Hepatocyte (in vitro differentiated cells): ENCODE measurements around the gene PLAAT5. TPM values are rescaled to one million over a fixed set of nuclear protein-coding genes. Genes with fewer than 3 reads are reported as not detected.

ENCODE experiments used
- DNase-seq: peaks from one replicate; pipeline ENCODE4 v3.0.0-alpha.2; 2016; ENCODE audit warnings: low spot score
- H2AFZ ChIP-seq: fragments of 200-600 bp; sonication (generic); 2 replicates; pipeline ENCODE4 v1.6.0; 2016; ENCODE audit warnings: antibody characterized with exemption, mild to moderate bottlenecking
- H3K27ac ChIP-seq: fragments of 200-600 bp; sonication (generic); 2 replicates; pipeline ENCODE4 v1.5.1; 2016; ENCODE audit warnings: mild to moderate bottlenecking
- H3K27me3 ChIP-seq: fragments of 200-600 bp; sonication (generic); 2 replicates; pipeline ENCODE4 v1.6.1; 2016
- H3K36me3 ChIP-seq: fragments of 200-600 bp; sonication (generic); replicated peaks from 2 replicates; pipeline ENCODE4 v1.5.1; 2016; ENCODE audit warnings: low read depth; ENCODE audit not compliant: insufficient read depth
- H3K4me1 ChIP-seq: fragments of 200-600 bp; sonication (generic); 2 replicates; pipeline ENCODE4 v1.5.1; 2016; ENCODE audit warnings: mild to moderate bottlenecking, moderate library complexity; ENCODE audit not compliant: insufficient read depth
- H3K4me2 ChIP-seq: fragments of 200-600 bp; sonication (generic); 2 replicates; pipeline ENCODE4 v1.6.0; 2016
- H3K4me3 ChIP-seq: fragments of 200-600 bp; sonication (generic); 2 replicates; pipeline ENCODE4 v1.5.1; 2016; ENCODE audit warnings: mild to moderate bottlenecking
- H3K79me2 ChIP-seq: fragments of 200-600 bp; sonication (generic); 2 replicates; pipeline ENCODE4 v1.6.0; 2017; ENCODE audit warnings: mild to moderate bottlenecking
- H3K9me2 ChIP-seq: fragments of 200-600 bp; sonication (generic); replicated peaks from 2 replicates; pipeline ENCODE4 v1.6.0; 2017; ENCODE audit warnings: mild to moderate bottlenecking; ENCODE audit not compliant: insufficient read depth
- H3K9me3 ChIP-seq: fragments of 200-600 bp; sonication (generic); 2 replicates; pipeline ENCODE4 v1.5.1; 2016; ENCODE audit warnings: low read depth, mild to moderate bottlenecking
- H4K20me1 ChIP-seq: fragments of 200-600 bp; sonication (generic); 2 replicates; pipeline ENCODE4 v1.6.0; 2016; ENCODE audit warnings: mild to moderate bottlenecking; ENCODE audit not compliant: insufficient read depth, poor library complexity, severe bottlenecking
- CTCF ChIP-seq: fragments of 200-600 bp; sonication (generic); IDR thresholded peaks from 2 replicates; pipeline ENCODE4 v1.5.1; 2016; ENCODE audit warnings: antibody characterized with exemption, mild to moderate bottlenecking; ENCODE audit not compliant: poor library complexity
- EZH2 ChIP-seq: fragments of 200-600 bp; sonication (generic); IDR thresholded peaks from 2 replicates; pipeline ENCODE4 v1.6.1; 2016; ENCODE audit warnings: antibody characterized with exemption, mild to moderate bottlenecking, borderline replicate concordance
- EZH2phosphoT487 ChIP-seq: fragments of 200-600 bp; sonication (generic); IDR thresholded peaks from one replicate; pipeline ENCODE4 v1.6.1; 2018; ENCODE audit warnings: antibody characterized with exemption, mild to moderate bottlenecking, low read depth, moderate library complexity; ENCODE audit not compliant: unreplicated experiment, severe bottlenecking
- whole genome bisulfite sequencing: methylation state at CpG from one replicate; pipeline ENCODE4 v1.1.6; 2016; ENCODE audit warnings: low lambda C conversion rate; ENCODE audit errors: missing lambda C conversion rate; 5-methylcytosine and 5-hydroxymethylcytosine counted together
- polyA plus RNA-seq: library from polyadenylated mRNA; unstranded; fragments of >200 nt; fragmentation: Nextera tagmentation; extraction: Ambion mirVana; gene quantifications from 2 replicates; pipeline ENCODE4 v1.2.1, GENCODE V29; 2016
- total RNA-seq: library from RNA; depleted of rRNA; stranded (reverse); fragments of >200 nt; gene quantifications from 2 replicates; pipeline ENCODE4 v1.2.3, GENCODE V29; 2014

PLAAT5 gene
- total and polyA plus RNA-seq, 2 experiments from 2014 or later = 0.95 to 1.6 TPM

GRCh38 chr11:63504933-63505586 lies 14.1 kb upstream of the PLAAT5 start:
- TF ChIP-seq CTCF = no peak
- TF ChIP-seq EZH2phosphoT487 = no peak
- TF ChIP-seq EZH2 = no peak
- 97% methylated on average over 4 of the region's 4 CpGs for WGBS
- Histone ChIP-seq H3K9me2 (no peaks in the 10 kb centered on the region), H3K4me2 (no peak overlapping the region), H3K4me1 (peaks cover 5% of the 10 kb centered on the region), H4K20me1 (no peaks in the 10 kb centered on the region), H2AFZ (no peak overlapping the region), H3K79me2 (no peaks in the 10 kb centered on the region), H3K4me3 (no peak overlapping the region), H3K27me3 (no peaks in the 10 kb centered on the region), H3K9me3 (no peaks in the 10 kb centered on the region), H3K27ac (no peak overlapping the region), H3K36me3 (no peaks in the 10 kb centered on the region)
- no peak for DNase-seq

- Histone ChIP-seq H4K20me1 (no peaks in the 10 kb centered on the region), H3K9me2 (no peaks in the 10 kb centered on the region), H3K79me2 (no peaks in the 10 kb centered on the region), H2AFZ (no peak overlapping the region), H3K4me3 (no peak overlapping the region), H3K4me2 (no peak overlapping the region), H3K27me3 (no peaks in the 10 kb centered on the region), H3K36me3 (no peaks in the 10 kb centered on the region), H3K27ac (no peak overlapping the region), H3K4me1 (peaks cover 5% of the 10 kb centered on the region), H3K9me3 (no peaks in the 10 kb centered on the region)
- no peak for TF ChIP-seq CTCF
- TF ChIP-seq EZH2 = no peak
- no peak for TF ChIP-seq EZH2phosphoT487
- 85% methylated on average over 1 of the region's 1 CpG for WGBS
- DNase-seq = no peak
Measured at GRCh38 chr11:63504054-63504453, 13.1 kb upstream of the PLAAT5 start.

GRCh38 chr11:63503492-63503891 lies 12.5 kb upstream of the PLAAT5 start:
- WGBS = 85% methylated on average over 6 of the region's 6 CpGs
- Histone ChIP-seq H3K4me3 (no peak overlapping the region), H2AFZ (no peak overlapping the region), H3K9me3 (no peaks in the 10 kb centered on the region), H3K9me2 (no peaks in the 10 kb centered on the region), H3K4me1 (peaks cover 5% of the 10 kb centered on the region), H3K27ac (no peak overlapping the region), H3K27me3 (no peaks in the 10 kb centered on the region), H3K36me3 (no peaks in the 10 kb centered on the region), H3K79me2 (no peaks in the 10 kb centered on the region), H4K20me1 (no peaks in the 10 kb centered on the region), H3K4me2 (no peak overlapping the region)
- no peak for DNase-seq
- TF ChIP-seq EZH2phosphoT487 (no peak), EZH2 (no peak), CTCF (no peak)
